Left ventricle myocardium superior (tissue), 1 donor: ENCODE data around the gene EDNRA. TPM values are rescaled to one million over a fixed set of nuclear protein-coding genes. Genes with fewer than 3 reads are reported as not detected.
A peak's percentile ranks its signal among the peaks of the same experiment; 100 is the strongest.

Experiments used
- ATAC-seq: fragments of 200-7000 bp; cut with Tn5 transposase; one replicate; pipeline ENCODE4 v1.9.1; 2020; ENCODE audit warnings: mild to moderate bottlenecking, moderate library complexity
- DNase-seq: peaks from one replicate; pipeline ENCODE4 v3.0.0-alpha.2; 2020
- intact Hi-C: fragments of 100-400 bp; cut with micrococcal nuclease; formaldehyde crosslinking; loops from one replicate; pipeline ENCODE4 v1.11.0; 2022
- total RNA-seq: library from RNA; stranded (reverse); fragmentation: NEBNext Ultra II Directional; extraction: Animal tissue kit (Norgen Biotek cat#: 25700); gene quantifications from one replicate; pipeline ENCODE4 v1.2.1, GENCODE V29; 2021
- donor health status: DM: no; HTN: yes; CAD: no; lungs with severe emphysema.

EDNRA gene
- total RNA-seq, 1 donor from 2014 or later = 6.1 TPM

GRCh38 chr4:147532896-147533295 lies 52.0 kb downstream of the EDNRA start:
- intact Hi-C loops = no loop called here
- DNase-seq (no peak), ATAC-seq (no peak)

- ATAC-seq = no peak
- intact Hi-C loops = no loop called here
- DNase-seq = no peak
Observed at GRCh38 chr4:147533331-147533730, 52.4 kb downstream of the EDNRA start.

GRCh38 chr4:147535124-147535523 lies 54.2 kb downstream of the EDNRA start:
- peak; percentile 25 for ATAC-seq
- intact Hi-C loops = no loop called here
- DNase-seq = no peak

- DNase-seq (no peak), ATAC-seq (no peak)
- intact Hi-C loops = no loop called here
Observed at GRCh38 chr4:147538711-147539110, 57.8 kb downstream of the EDNRA start.

GRCh38 chr4:147539959-147540358 lies 59.1 kb downstream of the EDNRA start:
- no peak for DNase-seq
- intact Hi-C loops = no loop called here
- ATAC-seq = no peak

GRCh38 chr4:147542229-147542990 lies 61.5 kb downstream of the EDNRA start:
- intact Hi-C loops = no loop called here
- no peak for ATAC-seq

GRCh38 chr4:147543034-147543433 lies 62.1 kb downstream of the EDNRA start:
- DNase-seq (no peak), ATAC-seq (no peak)
- intact Hi-C loops = no loop called here

More at GRCh38 chr4:147542229-147542990, 61.5 kb downstream of the EDNRA start:
- no peak for DNase-seq

GRCh38 chr4:147546349-147546748 lies 65.5 kb downstream of the EDNRA start:
- ATAC-seq = no peak
- no peak for DNase-seq
- intact Hi-C loops = no loop called here

- ATAC-seq (no peak), DNase-seq (no peak)
- intact Hi-C loops = no loop called here
Observed at GRCh38 chr4:147547314-147548056, 66.6 kb downstream of the EDNRA start.

GRCh38 chr4:147548256-147548655 lies 67.4 kb downstream of the EDNRA start:
- intact Hi-C loops = no loop called here
- no peak for DNase-seq
- no peak for ATAC-seq

GRCh38 chr4:147550626-147551246 lies 69.8 kb downstream of the EDNRA start:
- intact Hi-C loops = no loop called here
- ATAC-seq = peak; percentile 21
- no peak for DNase-seq

- no peak for ATAC-seq
- intact Hi-C loops = no loop called here
- DNase-seq = no peak
Observed at GRCh38 chr4:147560625-147561024, 79.7 kb downstream of the EDNRA start.

GRCh38 chr4:147566762-147567161 lies 85.9 kb downstream of the EDNRA start:
- DNase-seq (no peak), ATAC-seq (no peak)
- intact Hi-C loops = no loop called here

GRCh38 chr4:147567276-147567675 lies 86.4 kb downstream of the EDNRA start:
- no peak for ATAC-seq
- DNase-seq = no peak
- intact Hi-C loops = no loop called here

- intact Hi-C loops = no loop called here
- no peak for ATAC-seq
- no peak for DNase-seq
Observed at GRCh38 chr4:147570616-147571015, 89.7 kb downstream of the EDNRA start.

- DNase-seq = no peak
- no peak for ATAC-seq
- intact Hi-C loops = no loop called here
Observed at GRCh38 chr4:147571036-147571770, 90.3 kb downstream of the EDNRA start.

GRCh38 chr4:147576084-147576483 lies 95.2 kb downstream of the EDNRA start:
- intact Hi-C loops = no loop called here
- DNase-seq (no peak), ATAC-seq (no peak)

- ATAC-seq (no peak), DNase-seq (no peak)
- intact Hi-C loops = no loop called here
Observed at GRCh38 chr4:147578051-147578476, 97.2 kb downstream of the EDNRA start.

GRCh38 chr4:147578593-147578992 lies 97.7 kb downstream of the EDNRA start:
- no peak for ATAC-seq
- DNase-seq = no peak
- intact Hi-C loops = no loop called here

GRCh38 chr4:147580396-147580795 lies 99.5 kb downstream of the EDNRA start:
- no peak for DNase-seq

More at GRCh38 chr4:147580396-147580795, 99.5 kb downstream of the EDNRA start:
- ATAC-seq = no peak
- intact Hi-C loops = no loop called here
